HEK293T (cell line): ENCODE measurements around the gene RAPSN.
A peak's percentile ranks its signal among the peaks of the same experiment; 100 is the strongest.
"Not testable (repeated sequence)": the region's sequence is repeated elsewhere in the genome, so short reads cannot be mapped to it uniquely, and the experiment has no call there.

Experiments
- CTCF ChIA-PET: fragments of 350-600 bp; formaldehyde crosslinking; extraction: SDS; loops from one replicate; lab custom pipeline; 2021; ENCODE audit warnings: antibody characterized with exemption, inconsistent platforms; lab: Yijun Ruan, JAX
- POLR2A ChIA-PET: fragments of 350-600 bp; formaldehyde crosslinking; extraction: SDS; loops from one replicate; lab custom pipeline; 2020; ENCODE audit warnings: antibody characterized with exemption, inconsistent platforms; lab: Yijun Ruan, JAX
- DNase-seq: peaks from one replicate; pipeline ENCODE4 v3.0.0; 2012; ENCODE audit warnings: mixed read lengths; ENCODE audit errors: extremely low spot score
- ARNT ChIP-seq: fragments of 450-650 bp; IDR thresholded peaks from 2 replicates; pipeline ENCODE4 v1.6.1; 2017; ENCODE audit warnings: mild to moderate bottlenecking
- BHLHE40 ChIP-seq: fragments of 450-650 bp; IDR thresholded peaks from 2 replicates; pipeline ENCODE4 v1.6.1; 2016; ENCODE audit warnings: mild to moderate bottlenecking, moderate library complexity, borderline replicate concordance
- CTBP1 ChIP-seq: fragments of 450-650 bp; IDR thresholded peaks from 2 replicates; pipeline ENCODE4 v1.6.1; 2016; ENCODE audit warnings: borderline replicate concordance
- ELF4 ChIP-seq: fragments of 450-650 bp; IDR thresholded peaks from 2 replicates; pipeline ENCODE4 v1.6.1; 2017; ENCODE audit warnings: antibody characterized with exemption
- FOXA1 ChIP-seq: fragments of 450-650 bp; IDR thresholded peaks from 2 replicates; pipeline ENCODE4 v1.6.1; 2016; ENCODE audit warnings: mild to moderate bottlenecking
- FOXK2 ChIP-seq: fragments of 450-650 bp; IDR thresholded peaks from 2 replicates; pipeline ENCODE4 v1.6.1; 2016; ENCODE audit warnings: mild to moderate bottlenecking
- FOXM1 ChIP-seq: fragments of 450-650 bp; IDR thresholded peaks from 2 replicates; pipeline ENCODE4 v1.6.1; 2017; ENCODE audit warnings: mild to moderate bottlenecking, borderline replicate concordance
- HDGF ChIP-seq: fragments of 450-650 bp; IDR thresholded peaks from 2 replicates; pipeline ENCODE4 v1.6.1; 2017; ENCODE audit warnings: antibody characterized with exemption, borderline replicate concordance
- L3MBTL2 ChIP-seq: fragments of 450-650 bp; conservative IDR thresholded peaks from 2 replicates; pipeline ENCODE4 v1.6.1; 2016; ENCODE audit warnings: mild to moderate bottlenecking
- LEF1 ChIP-seq: fragments of 450-650 bp; IDR thresholded peaks from 2 replicates; pipeline ENCODE4 v1.6.1; 2017; ENCODE audit warnings: mild to moderate bottlenecking, borderline replicate concordance
- NFRKB ChIP-seq: fragments of 450-650 bp; IDR thresholded peaks from 2 replicates; pipeline ENCODE4 v1.6.1; 2016; ENCODE audit warnings: mild to moderate bottlenecking, moderate library complexity
- PKNOX1 ChIP-seq: fragments of 450-650 bp; IDR thresholded peaks from 2 replicates; pipeline ENCODE4 v1.6.1; 2016
- SP1 ChIP-seq: fragments of 450-650 bp; IDR thresholded peaks from 2 replicates; pipeline ENCODE4 v1.6.1; 2017
- SUZ12 ChIP-seq: fragments of 450-650 bp; IDR thresholded peaks from 2 replicates; pipeline ENCODE4 v1.6.1; 2016; ENCODE audit warnings: mild to moderate bottlenecking
- TARDBP ChIP-seq: fragments of 450-650 bp; IDR thresholded peaks from 2 replicates; pipeline ENCODE4 v1.6.1; 2016
- ZNF384 ChIP-seq: fragments of 450-650 bp; IDR thresholded peaks from 2 replicates; pipeline ENCODE4 v1.6.1; 2016

The RAPSN gene

GRCh38 chr11:47460571-47461235, 11.8 kb upstream of the RAPSN start:
- CTCF ChIA-PET = no interaction called here

GRCh38 chr11:47454258-47454671, 5.3 kb upstream of the RAPSN start:
- CTCF ChIA-PET = interaction anchor here (0.6 to 1.6 kb wide), 4 partner anchors 43 to 208 kb away, joined by 3 to 4 read pairs (median 3); no protein-coding TSS in a partner anchor
- DNase-seq = peak; percentile 79
- peak; percentile 99 for TF ChIP-seq ZNF384
- POLR2A ChIA-PET = not testable (repeated sequence)

More at GRCh38 chr11:47460571-47461235, 11.8 kb upstream of the RAPSN start:
- POLR2A ChIA-PET = no interaction called here
- TF ChIP-seq TARDBP (no peak), LEF1 (no peak), FOXK2 (no peak), BHLHE40 (no peak), CTBP1 (no peak), ARNT (no peak), SP1 (no peak), HDGF (no peak), L3MBTL2 (no peak), FOXA1 (no peak), ELF4 (no peak), FOXM1 (no peak), NFRKB (no peak), ZNF384 (no peak), SUZ12 (no peak), PKNOX1 (no peak)
- no peak for DNase-seq

- POLR2A ChIA-PET = no interaction called here
- DNase-seq = no peak
- no peak for TF ChIP-seq FOXA1
- TF ChIP-seq ZNF384 = no peak
- TF ChIP-seq FOXK2 = no peak
- no peak for TF ChIP-seq LEF1
- TF ChIP-seq ELF4 = no peak
- no peak for TF ChIP-seq ARNT
- no peak for TF ChIP-seq TARDBP
- TF ChIP-seq BHLHE40 = no peak
- no peak for TF ChIP-seq NFRKB
- TF ChIP-seq CTBP1 = no peak
- TF ChIP-seq SP1 = no peak
- TF ChIP-seq L3MBTL2 = no peak
- no peak for TF ChIP-seq SUZ12
- CTCF ChIA-PET = interaction anchor here (1.0 to 1.6 kb wide), 2 partner anchors 98 to 100 kb away, joined by 3 read pairs; partner anchors contain the start of gene CELF1
Measured at GRCh38 chr11:47453365-47453764, 4.4 kb upstream of the RAPSN start.

GRCh38 chr11:47451990-47452389, 3.1 kb upstream of the RAPSN start:
- no peak for DNase-seq
- POLR2A ChIA-PET = no interaction called here
- TF ChIP-seq HDGF (no peak), FOXK2 (no peak), FOXA1 (no peak), SP1 (no peak)
- CTCF ChIA-PET = interaction anchor here (1.1 kb wide), 1 partner anchor 60 kb away, joined by 3 read pairs; no protein-coding TSS in a partner anchor

GRCh38 chr11:47451436-47451835, 2.5 kb upstream of the RAPSN start:
- no peak for DNase-seq
- ChIA-PET POLR2A (no interaction called here), CTCF (interaction anchor here (1.1 kb wide), 1 partner anchor 59 kb away, joined by 3 read pairs; no protein-coding TSS in a partner anchor)
- TF ChIP-seq FOXM1 (no peak), HDGF (no peak), TARDBP (no peak), ARNT (no peak), FOXK2 (no peak), ZNF384 (no peak), FOXA1 (no peak), BHLHE40 (no peak), SP1 (no peak), ELF4 (no peak), NFRKB (no peak), L3MBTL2 (no peak)

- no peak for DNase-seq
- TF ChIP-seq CTBP1 (no peak), ZNF384 (no peak), FOXK2 (no peak), TARDBP (no peak), BHLHE40 (no peak), SP1 (no peak), LEF1 (no peak), HDGF (no peak), FOXA1 (no peak), PKNOX1 (no peak), SUZ12 (no peak), L3MBTL2 (no peak), ELF4 (no peak), ARNT (no peak), NFRKB (no peak), FOXM1 (no peak)
- ChIA-PET POLR2A (no interaction called here), CTCF (no interaction called here)
Measured at GRCh38 chr11:47449541-47449940, 605 bp upstream of the RAPSN start.

- TF ChIP-seq NFRKB = no peak
- TF ChIP-seq TARDBP = no peak
- no peak for TF ChIP-seq ELF4
- no peak for TF ChIP-seq ARNT
- no peak for TF ChIP-seq FOXM1
- TF ChIP-seq FOXK2 = no peak
- TF ChIP-seq L3MBTL2 = no peak
- no peak for TF ChIP-seq SP1
- no peak for TF ChIP-seq LEF1
- no peak for TF ChIP-seq SUZ12
- no peak for TF ChIP-seq ZNF384
- no peak for TF ChIP-seq PKNOX1
- no peak for TF ChIP-seq FOXA1
- no peak for TF ChIP-seq HDGF
- no peak for TF ChIP-seq BHLHE40
- TF ChIP-seq CTBP1 = no peak
- ChIA-PET CTCF (no interaction called here), POLR2A (no interaction called here)
- DNase-seq = no peak
Measured at GRCh38 chr11:47447906-47448305, 1.0 kb downstream of the RAPSN start.
